Amniotic stem cell (primary cell): ENCODE data around the gene EIF3D.
"Not testable (repeated sequence)": the region's sequence is repeated elsewhere in the genome, so short reads cannot be mapped to it uniquely, and the experiment has no call there.

Experiments
- DNase-seq: peaks from one replicate; lab custom pipeline; 2025; lab: John Stamatoyannopoulos, UW

EIF3D gene

DNA sequence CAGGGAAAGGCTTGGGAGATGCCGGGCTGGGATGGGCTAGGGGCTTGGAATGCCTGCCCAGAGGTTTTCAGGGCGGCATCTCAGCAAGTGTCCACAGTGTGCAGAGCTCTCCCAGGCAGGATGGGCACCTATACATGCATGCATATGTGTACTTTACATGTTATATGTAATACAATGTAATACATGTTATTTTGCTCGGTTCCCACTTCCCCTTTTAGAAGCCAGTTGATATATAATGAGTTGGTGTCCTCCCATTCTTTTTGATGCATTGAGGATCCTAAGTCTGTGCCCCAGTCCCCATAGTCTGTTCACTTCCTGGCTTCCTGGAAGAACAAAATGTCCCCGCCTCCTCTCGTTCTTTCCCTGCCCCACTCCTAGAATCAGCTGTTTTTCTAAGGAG is 20.1 kb upstream of the EIF3D start:
- DNase-seq, result no peak

DNA sequence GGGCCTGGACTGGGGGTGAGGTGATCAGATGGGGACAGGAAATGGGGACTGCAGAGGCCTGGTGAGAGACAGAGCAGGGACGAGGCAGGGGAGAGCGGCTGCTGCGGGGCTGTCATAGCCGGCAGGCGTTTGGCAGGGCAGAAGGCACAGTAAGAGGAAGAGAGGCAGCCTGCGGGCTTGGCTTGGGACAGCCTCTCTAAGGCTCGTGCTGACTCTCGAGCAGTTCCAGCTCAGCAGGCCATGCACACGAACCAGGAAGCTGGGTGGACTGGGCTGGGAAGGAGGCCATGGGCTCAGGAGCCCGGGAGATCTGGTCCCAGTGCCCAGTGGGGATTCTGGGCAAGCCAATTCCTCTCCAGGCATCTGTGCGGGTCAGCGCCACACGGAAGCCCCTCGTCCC is 19.6 kb upstream of the EIF3D start:
- DNase-seq, result no peak

DNA sequence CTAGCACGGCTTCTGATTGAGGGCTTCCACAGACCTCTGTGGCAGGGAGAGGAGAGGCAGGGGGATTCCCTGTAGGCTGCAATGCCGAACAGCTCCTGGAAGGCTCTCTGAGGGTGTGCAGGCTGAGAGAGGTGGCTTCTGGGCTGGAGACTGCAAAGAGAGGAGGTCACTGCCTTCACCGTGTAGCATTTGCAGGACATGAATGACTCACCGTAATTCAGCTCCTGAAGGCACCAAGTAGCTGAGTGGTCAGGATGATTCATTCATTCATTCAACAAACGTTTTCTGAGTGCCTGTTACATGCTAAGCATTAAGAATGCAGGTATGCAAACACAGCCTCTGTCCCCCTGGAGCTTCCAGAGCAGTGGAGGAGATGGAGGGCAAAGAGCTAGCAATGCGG is 18.0 kb upstream of the EIF3D start:
- DNase-seq, result peak; percentile 37

DNA sequence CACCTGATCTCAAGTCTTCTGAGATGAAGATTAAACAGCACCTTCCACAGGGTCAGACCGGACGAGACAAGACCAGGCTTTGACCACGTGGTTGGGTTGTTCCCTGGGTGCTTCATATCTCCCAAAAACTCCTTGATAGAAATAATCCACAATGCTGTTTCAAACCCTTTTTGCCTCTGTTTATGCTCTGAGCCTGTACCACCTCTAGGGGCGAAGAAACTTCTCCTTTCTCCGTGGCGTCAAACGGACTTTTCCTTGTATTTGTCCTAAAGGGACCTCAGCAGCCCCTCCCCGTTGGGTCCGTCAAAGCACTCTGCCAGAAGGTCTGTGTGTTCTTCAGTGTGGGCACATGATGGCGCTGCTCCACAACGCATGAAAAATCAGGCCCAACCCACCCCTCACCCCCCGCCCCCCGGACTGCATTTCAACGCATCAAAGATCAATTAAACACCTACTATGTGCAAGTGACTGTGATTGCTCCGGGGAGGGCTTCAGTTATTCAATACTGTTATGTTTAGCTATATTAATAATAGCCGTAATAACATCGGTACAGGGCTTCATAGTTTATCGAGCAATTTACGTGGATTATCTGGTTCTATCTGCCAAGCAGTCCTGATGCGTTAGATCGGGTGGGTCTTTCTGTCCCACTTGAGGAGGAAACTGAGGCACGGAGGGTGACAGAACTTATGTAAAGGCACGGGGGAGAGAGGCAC is 17.3 kb upstream of the EIF3D start:
- DNase-seq, result peak; percentile 24

GRCh38 chr22:36544107-36544620 is 15.2 kb upstream of the EIF3D start:
- no peak for DNase-seq

DNA sequence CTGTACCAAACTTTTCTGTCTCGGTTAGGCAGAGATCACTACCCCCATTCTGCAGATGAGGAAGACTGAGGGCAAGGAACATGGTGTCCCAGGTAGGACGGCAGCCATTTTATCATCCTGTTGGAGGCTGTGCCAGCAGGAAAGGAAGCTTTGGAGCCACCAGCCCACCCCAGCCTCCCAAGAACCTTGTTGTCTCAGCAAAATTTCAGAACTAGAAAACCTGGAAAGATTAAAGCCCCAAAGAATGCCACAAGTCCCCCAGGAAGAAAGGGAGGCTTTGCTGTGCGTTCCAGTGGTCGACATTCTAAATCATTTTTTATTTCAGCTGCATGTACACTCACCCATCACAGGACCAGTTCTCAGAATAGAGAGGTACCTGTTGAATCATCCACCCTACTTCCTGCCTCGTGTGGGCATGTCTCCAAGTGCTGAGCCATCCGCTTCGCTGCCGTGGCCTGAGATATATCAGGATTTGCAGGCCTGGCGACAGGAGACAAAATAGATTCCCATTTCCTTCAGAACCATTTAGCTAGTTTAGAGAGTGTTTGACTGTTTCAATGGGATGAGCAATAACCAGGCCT is 13.0 kb upstream of the EIF3D start:
- DNase-seq, result peak; percentile 30

DNA sequence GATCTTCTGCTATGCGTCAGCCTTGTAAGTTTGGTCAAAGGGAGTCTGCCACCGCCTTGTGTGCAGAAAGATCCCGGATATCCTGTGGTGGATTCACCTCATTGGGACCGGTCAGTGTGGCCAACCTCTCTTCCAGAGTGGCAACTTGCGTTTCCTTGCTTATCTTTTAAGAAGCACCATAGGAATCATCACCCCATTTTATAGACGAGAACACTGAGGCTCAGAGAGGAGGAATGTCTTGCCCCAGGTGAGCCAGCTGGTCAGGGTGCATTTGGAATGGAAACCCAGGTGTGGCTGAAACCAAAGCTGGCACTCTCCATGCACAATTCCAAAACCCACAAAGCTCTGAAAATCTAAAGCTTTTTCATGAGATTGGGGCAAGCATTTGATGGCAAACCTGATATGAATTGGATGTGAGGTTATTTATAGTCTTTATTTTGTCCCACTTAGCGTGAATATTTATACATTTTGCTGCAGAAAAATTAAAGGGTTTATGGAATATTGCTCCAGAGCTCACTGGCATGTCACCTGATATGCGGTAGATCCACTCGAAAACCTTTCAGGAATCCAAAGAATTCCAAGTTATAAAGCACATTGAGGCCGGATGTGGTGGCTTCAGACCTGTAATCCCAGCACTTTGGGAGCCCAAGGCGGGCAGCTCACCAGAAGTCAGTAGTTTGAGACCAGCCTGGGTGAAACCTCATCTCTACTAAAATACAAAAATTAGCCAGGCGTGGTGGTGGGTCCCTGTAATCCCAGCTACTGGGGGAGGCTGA is 12.1 kb upstream of the EIF3D start:
- DNase-seq, result no peak

DNA sequence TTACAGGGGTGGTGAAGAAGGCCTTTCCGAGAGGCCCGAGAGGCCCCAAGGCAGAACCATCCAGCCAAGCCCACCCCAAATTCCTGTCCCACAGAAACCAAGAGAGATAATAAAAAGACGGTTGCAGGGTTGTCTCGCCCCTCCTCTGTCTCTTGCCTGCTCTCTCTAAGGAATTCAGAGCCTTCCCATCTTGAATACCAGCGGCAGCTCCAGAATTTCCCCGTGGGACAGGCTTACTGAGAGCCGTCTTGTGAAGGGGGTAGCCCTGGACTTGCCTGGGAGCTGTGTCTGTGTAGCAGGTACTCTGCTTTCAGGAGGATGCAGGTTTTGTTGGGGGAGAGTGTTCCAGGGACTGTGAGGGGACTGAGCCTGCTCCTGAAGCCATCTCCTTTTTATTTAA is 9.6 kb upstream of the EIF3D start:
- no peak for DNase-seq

DNA sequence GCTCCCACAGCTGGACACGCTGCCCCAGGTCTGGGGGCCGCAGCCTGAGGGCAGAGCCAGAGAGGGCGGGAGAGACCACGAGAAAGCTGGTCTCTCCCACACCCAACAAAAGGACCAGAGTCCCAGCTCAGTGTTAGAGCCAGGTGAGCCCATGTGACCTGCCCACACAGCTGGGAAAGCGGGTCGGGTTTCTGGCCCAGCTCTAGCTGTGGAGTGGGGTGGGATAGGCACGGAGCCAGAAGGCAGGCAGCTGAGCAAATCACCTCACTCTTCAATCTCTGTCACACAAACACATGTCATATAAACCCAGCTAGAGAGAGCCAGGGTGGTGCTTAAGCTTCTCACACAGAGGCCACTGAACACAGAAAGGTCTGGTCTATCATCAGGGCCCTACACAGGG is 7.8 kb upstream of the EIF3D start:
- DNase-seq, result no peak

- not testable (repeated sequence) for DNase-seq
Measured at GRCh38 chr22:36533320-36533719, 4.4 kb upstream of the EIF3D start.

DNA sequence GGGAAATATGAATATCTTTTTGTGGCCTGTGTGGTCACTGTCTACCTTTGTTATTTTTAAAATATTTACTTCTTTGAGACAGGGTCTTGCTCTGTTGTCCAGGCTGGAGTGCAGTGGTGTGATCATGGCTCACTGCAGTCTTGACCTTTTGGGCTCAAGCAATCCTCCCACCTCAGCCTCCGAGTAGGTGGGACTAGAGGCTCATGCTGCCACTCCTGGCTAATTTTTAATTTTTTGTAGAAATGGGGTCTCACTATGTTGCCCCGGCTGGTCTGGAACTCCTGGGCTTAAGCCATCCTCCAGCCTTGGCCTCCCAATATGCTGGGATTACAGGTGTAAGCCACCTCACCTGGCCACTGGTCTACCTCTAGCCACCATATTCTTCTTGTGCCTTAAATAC is 3.5 kb upstream of the EIF3D start:
- no peak for DNase-seq

DNA sequence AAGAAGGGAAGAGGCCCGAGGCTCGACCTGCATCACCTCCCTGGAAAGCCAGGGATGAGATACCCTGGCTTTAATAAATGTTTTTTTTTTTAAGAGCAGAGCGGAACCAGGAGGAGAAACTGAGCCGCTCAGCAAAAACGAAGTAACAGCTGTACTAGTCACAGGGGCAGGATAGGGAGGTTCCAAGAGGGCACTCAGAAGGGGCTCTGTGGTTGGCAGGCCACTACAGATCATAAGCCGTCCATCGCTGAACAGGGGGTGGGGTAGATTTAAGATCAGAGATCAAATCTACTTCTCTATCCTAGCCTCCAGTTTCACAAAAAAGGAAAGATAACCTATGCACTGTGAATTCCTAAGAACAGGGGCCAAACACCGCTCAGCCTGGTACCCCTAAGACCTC is 625 bp downstream of the EIF3D start:
- no peak for DNase-seq

GRCh38 chr22:36522662-36523061 is 6.3 kb downstream of the EIF3D start:
- no peak for DNase-seq

DNA sequence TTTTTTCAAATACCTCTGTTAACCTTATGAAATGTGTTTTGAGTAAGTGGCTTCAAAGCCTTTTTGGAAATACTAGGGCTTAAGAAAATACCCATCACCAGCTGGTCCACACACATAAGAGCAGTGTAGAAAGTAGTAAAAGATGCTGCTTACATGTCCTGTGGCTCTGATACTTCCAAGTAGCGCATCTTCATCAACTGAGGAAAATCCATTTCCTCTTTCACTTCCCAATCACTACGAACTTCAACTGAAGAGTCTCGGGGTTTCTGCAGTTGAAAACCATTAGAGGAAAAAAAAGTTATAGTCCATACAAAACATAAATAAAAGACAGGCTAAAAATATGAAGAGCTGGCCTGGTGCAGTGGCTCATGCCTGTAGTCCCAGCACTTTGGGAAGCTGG is 8.5 kb downstream of the EIF3D start:
- no peak for DNase-seq

DNA sequence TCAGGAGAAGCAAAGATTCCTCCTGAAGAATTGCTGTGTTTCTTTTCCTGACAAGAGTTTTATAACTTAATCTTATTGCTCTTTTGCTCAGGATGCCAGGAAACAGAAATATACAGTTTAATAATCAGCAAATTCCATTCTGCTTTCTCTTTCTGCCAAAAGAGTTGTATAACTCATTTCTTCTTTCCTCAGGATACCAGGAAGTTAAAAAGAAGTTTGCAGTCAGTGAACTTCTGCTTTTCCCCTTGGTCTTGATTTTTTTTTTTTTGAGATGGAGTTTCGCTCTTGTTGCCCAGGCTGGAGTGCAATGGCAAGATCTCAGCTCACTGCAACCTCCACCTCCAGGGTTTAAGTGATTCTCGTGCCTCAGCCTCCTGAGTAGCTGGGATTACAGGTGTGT is 9.1 kb downstream of the EIF3D start:
- DNase-seq, result not testable (repeated sequence)

GRCh38 chr22:36514766-36515165 is 14.2 kb downstream of the EIF3D start:
- DNase-seq, result no peak

DNA sequence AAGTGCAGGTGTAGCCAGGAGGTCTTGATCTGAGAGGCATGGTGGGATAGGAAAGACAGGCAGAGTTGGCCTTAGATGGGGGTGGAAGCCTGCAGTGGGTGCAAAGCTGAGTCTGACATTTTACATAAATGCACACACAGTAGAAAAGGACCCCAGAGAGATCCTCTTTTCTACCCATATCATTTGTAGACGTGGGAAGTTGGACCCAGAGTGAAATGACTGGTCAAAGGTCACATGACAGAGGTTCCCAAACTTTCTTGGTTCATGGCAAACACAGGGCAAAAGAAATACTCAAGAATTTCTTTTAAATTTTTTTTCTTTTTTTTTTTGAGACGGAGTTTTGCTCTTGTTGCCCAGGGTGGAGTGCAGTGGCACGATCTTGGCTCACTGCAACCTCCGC is 16.0 kb downstream of the EIF3D start:
- DNase-seq, result no peak

- no peak for DNase-seq
Measured at GRCh38 chr22:36512333-36512732, 16.6 kb downstream of the EIF3D start.

- no peak for DNase-seq
Measured at GRCh38 chr22:36510966-36511881, 17.7 kb downstream of the EIF3D start.

- DNase-seq, result no peak
Measured at GRCh38 chr22:36510384-36510783, 18.6 kb downstream of the EIF3D start.

GRCh38 chr22:36507518-36508010 is 21.4 kb downstream of the EIF3D start:
- no peak for DNase-seq
